ENCODE data around the gene SNORC. TPM values are rescaled to one million over a fixed set of nuclear protein-coding genes. Genes with fewer than 3 reads are reported as not detected.
A peak's percentile ranks its signal among the peaks of the same experiment; 100 is the strongest.

The SNORC gene
- total and polyA plus RNA-seq, 4 donors: 2.4 to 12.3 (median 6.6) TPM

DNA sequence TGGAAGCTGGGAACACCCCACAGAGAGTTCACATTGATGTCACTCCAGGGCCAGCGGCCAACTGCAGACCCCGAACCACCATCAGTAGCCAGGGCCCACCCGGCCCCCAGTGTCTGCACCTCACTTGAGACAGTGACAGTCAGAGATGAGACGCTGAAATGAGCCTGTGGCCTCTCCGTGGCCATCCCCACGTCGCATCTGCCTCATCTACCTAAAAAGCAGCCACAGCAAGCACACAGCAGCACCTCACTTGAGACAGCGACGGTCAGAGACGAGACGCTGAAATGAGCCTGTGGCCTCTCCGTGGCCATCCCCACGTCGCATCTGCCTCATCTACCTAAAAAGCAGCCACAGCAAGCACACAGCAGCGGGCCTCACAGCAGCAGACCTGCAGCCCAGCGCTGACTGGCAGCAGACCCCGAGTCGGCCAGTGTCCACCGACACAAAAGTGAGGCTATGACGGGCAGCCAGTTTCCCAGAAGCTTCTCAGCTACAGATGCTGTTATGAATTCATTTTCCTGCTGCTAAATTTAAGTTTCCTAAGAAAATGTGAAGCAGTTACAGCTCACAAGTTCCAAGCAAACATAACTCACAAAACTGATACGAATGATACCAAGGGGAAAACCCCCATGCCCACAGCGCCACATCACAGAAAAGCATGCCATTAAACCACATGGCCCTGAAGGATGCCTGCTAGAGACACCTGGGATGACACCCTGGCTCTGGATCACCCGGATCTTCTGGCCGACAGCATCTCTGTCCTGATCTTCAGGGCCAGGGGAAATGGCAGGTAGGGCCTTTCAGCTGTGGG, 27.7 kb downstream of the SNORC start:
- Histone ChIP-seq H3K4me3 (ENCODE audit: low read depth in 1 of 3, low read length in 3 of 3) (no peak overlapping the region), H3K9ac (ENCODE audit: low read depth in 1 of 2, low read length in 2 of 2) (no peak overlapping the region), H3K36me3 (ENCODE audit: control insufficient read depth in 4 of 4, insufficient read depth in 3 of 4, low read depth in 1 of 4, low read length in 3 of 4) (peaks cover 2 to 17% (median 6%) of the 10 kb centered on the region in 4 donors), H3K9me3 (ENCODE audit: control insufficient read depth in 4 of 4, low read length in 3 of 4) (no peaks in the 10 kb centered on the region), H3K4me1 (ENCODE audit: control insufficient read depth in 4 of 4, insufficient read depth in 4 of 4, low read length in 3 of 4) (no peaks in the 10 kb centered on the region), H3K27me3 (ENCODE audit: control insufficient read depth in 4 of 4, insufficient read depth in 4 of 4, low read length in 3 of 4) (no peaks in the 10 kb centered on the region), H3K27ac (ENCODE audit: low read depth in 1 of 2, low read length in 2 of 2) (no peak overlapping the region)
- 93% methylated on average over 24 of the region's 24 CpGs for WGBS
- peak; percentile 23 for DNase-seq (ENCODE audit: low spot score)
- TF ChIP-seq EGR1 (IDR thresholded peaks at IDR 0.05; ENCODE audit: low read depth in 2 of 2) (no peak), FOXA1 (IDR thresholded peaks at IDR 0.05) (no peak), GABPA (IDR thresholded peaks at IDR 0.05 in 1 of 2, conservative IDR thresholded peaks at IDR 0.05 in 1 of 2) (no peak), HNF4G (IDR thresholded peaks at IDR 0.05) (no peak), YY1 (IDR thresholded peaks at IDR 0.05) (no peak), NR2F2 (IDR thresholded peaks at IDR 0.05) (no peak), TAF1 (conservative IDR thresholded peaks at IDR 0.05) (no peak), FOXA2 (IDR thresholded peaks at IDR 0.05) (no peak), SP1 (IDR thresholded peaks at IDR 0.05) (no peak), RXRA (IDR thresholded peaks at IDR 0.05) (no peak), HNF4A (conservative IDR thresholded peaks at IDR 0.05) (no peak), RAD21 (IDR thresholded peaks at IDR 0.05) (no peak)
- TF ChIP-seq, protein P1, sequence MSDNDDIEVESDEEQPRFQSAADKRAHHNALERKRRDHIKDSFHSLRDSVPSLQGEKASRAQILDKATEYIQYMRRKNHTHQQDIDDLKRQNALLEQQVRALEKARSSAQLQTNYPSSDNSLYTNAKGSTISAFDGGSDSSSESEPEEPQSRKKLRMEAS (IDR thresholded peaks at IDR 0.05): no peak
- TF ChIP-seq, protein P2, sequence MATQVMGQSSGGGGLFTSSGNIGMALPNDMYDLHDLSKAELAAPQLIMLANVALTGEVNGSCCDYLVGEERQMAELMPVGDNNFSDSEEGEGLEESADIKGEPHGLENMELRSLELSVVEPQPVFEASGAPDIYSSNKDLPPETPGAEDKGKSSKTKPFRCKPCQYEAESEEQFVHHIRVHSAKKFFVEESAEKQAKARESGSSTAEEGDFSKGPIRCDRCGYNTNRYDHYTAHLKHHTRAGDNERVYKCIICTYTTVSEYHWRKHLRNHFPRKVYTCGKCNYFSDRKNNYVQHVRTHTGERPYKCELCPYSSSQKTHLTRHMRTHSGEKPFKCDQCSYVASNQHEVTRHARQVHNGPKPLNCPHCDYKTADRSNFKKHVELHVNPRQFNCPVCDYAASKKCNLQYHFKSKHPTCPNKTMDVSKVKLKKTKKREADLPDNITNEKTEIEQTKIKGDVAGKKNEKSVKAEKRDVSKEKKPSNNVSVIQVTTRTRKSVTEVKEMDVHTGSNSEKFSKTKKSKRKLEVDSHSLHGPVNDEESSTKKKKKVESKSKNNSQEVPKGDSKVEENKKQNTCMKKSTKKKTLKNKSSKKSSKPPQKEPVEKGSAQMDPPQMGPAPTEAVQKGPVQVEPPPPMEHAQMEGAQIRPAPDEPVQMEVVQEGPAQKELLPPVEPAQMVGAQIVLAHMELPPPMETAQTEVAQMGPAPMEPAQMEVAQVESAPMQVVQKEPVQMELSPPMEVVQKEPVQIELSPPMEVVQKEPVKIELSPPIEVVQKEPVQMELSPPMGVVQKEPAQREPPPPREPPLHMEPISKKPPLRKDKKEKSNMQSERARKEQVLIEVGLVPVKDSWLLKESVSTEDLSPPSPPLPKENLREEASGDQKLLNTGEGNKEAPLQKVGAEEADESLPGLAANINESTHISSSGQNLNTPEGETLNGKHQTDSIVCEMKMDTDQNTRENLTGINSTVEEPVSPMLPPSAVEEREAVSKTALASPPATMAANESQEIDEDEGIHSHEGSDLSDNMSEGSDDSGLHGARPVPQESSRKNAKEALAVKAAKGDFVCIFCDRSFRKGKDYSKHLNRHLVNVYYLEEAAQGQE (IDR thresholded peaks at IDR 0.05): no peak
- TF ChIP-seq, protein P3, sequence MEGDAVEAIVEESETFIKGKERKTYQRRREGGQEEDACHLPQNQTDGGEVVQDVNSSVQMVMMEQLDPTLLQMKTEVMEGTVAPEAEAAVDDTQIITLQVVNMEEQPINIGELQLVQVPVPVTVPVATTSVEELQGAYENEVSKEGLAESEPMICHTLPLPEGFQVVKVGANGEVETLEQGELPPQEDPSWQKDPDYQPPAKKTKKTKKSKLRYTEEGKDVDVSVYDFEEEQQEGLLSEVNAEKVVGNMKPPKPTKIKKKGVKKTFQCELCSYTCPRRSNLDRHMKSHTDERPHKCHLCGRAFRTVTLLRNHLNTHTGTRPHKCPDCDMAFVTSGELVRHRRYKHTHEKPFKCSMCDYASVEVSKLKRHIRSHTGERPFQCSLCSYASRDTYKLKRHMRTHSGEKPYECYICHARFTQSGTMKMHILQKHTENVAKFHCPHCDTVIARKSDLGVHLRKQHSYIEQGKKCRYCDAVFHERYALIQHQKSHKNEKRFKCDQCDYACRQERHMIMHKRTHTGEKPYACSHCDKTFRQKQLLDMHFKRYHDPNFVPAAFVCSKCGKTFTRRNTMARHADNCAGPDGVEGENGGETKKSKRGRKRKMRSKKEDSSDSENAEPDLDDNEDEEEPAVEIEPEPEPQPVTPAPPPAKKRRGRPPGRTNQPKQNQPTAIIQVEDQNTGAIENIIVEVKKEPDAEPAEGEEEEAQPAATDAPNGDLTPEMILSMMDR (IDR thresholded peaks at IDR 0.05; ENCODE audit: low read depth, low read length, missing input control): no peak
- TF ChIP-seq, protein P4, sequence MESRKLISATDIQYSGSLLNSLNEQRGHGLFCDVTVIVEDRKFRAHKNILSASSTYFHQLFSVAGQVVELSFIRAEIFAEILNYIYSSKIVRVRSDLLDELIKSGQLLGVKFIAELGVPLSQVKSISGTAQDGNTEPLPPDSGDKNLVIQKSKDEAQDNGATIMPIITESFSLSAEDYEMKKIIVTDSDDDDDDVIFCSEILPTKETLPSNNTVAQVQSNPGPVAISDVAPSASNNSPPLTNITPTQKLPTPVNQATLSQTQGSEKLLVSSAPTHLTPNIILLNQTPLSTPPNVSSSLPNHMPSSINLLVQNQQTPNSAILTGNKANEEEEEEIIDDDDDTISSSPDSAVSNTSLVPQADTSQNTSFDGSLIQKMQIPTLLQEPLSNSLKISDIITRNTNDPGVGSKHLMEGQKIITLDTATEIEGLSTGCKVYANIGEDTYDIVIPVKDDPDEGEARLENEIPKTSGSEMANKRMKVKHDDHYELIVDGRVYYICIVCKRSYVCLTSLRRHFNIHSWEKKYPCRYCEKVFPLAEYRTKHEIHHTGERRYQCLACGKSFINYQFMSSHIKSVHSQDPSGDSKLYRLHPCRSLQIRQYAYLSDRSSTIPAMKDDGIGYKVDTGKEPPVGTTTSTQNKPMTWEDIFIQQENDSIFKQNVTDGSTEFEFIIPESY (IDR thresholded peaks at IDR 0.05): no peak

Data from liver (tissue), 9 donors.